NB4 (cell line): ENCODE measurements around the gene NEK1.

Experiments used
- MAX ChIP-seq: IDR thresholded peaks from 2 replicates; pipeline ENCODE4 v1.6.1; 2011; ENCODE audit warnings: low read depth, low read length
- MYC ChIP-seq: IDR thresholded peaks from 2 replicates; pipeline ENCODE4 v1.6.1; 2011; ENCODE audit warnings: low read depth, low read length
- POLR2A ChIP-seq: IDR thresholded peaks from 2 replicates; pipeline ENCODE4 v1.6.1; 2011; ENCODE audit warnings: mild to moderate bottlenecking; ENCODE audit not compliant: insufficient read length; ENCODE audit errors: extremely low read depth

DNA sequence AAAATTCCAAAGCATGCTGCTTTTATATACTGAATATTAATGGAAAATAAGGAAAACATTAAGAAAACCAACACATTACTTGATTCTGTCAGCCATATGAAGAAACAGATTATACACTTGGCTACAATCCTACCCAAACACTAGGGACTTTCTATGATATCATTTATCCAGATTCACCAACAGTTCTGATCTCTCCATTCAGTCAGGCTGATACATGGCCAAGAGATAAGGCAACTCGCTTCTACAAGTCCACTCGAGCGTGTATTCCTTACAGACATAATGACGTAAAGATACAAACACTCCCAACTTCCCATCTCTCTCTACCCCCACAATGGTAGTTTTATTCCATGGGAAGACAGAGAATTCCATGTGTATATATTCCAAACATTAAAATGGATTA, 44.5 kb downstream of the NEK1 start:
- no peak for TF ChIP-seq POLR2A
- no peak for TF ChIP-seq MYC
- TF ChIP-seq MAX, result no peak
